OCI-LY1 (cell line): ENCODE results near the gene TNRC6C.

Experiments used
- H2AFZ ChIP-seq: fragments of 200-600 bp; sonication (generic), shearing (Covaris generic); 2 replicates; pipeline ENCODE4 v1.6.0; 2014; ENCODE audit warnings: antibody characterized with exemption, mild to moderate bottlenecking, low read length
- H3F3A ChIP-seq: fragments of 200-600 bp; sonication (generic), shearing (Covaris generic); 2 replicates; pipeline ENCODE4 v1.6.0; 2014; ENCODE audit warnings: mild to moderate bottlenecking, antibody characterized with exemption, low read length, moderate library complexity; ENCODE audit not compliant: insufficient read depth
- H3K27ac ChIP-seq: fragments of 200-600 bp; sonication (generic); 2 replicates; pipeline ENCODE4 v1.5.1; 2014; ENCODE audit warnings: low read length, mixed run types, mild to moderate bottlenecking, low read depth; ENCODE audit not compliant: poor library complexity, severe bottlenecking
- H3K27me3 ChIP-seq: fragments of 200-600 bp; sonication (generic); 2 replicates; pipeline ENCODE4 v1.6.0; 2014; ENCODE audit warnings: antibody characterized with exemption, mild to moderate bottlenecking, low read length, moderate library complexity; ENCODE audit not compliant: insufficient read depth
- H3K36me3 ChIP-seq: fragments of 200-600 bp; sonication (generic); 2 replicates; pipeline ENCODE4 v1.6.1; 2014; ENCODE audit warnings: mild to moderate bottlenecking, antibody characterized with exemption, low read length, moderate library complexity, mixed read lengths; ENCODE audit not compliant: insufficient read depth
- H3K4me1 ChIP-seq: fragments of 200-600 bp; sonication (generic); 2 replicates; pipeline ENCODE4 v1.5.1; 2014; ENCODE audit warnings: mild to moderate bottlenecking, low read length, moderate library complexity; ENCODE audit not compliant: insufficient read depth, severe bottlenecking
- H3K4me2 ChIP-seq: fragments of 200-600 bp; sonication (generic), shearing (Covaris generic); 2 replicates; pipeline ENCODE4 v1.6.1; 2014; ENCODE audit warnings: low read length
- H3K4me3 ChIP-seq: fragments of 200-600 bp; sonication (generic); 2 replicates; pipeline ENCODE4 v1.5.1; 2014; ENCODE audit warnings: low read length, low read depth, mild to moderate bottlenecking, mixed read lengths; ENCODE audit not compliant: poor library complexity, severe bottlenecking
- H3K79me2 ChIP-seq: fragments of 200-600 bp; shearing (Covaris generic); 2 replicates; pipeline ENCODE4 v1.6.1; 2016; ENCODE audit warnings: mixed run types, low read length, mixed read lengths; ENCODE audit not compliant: insufficient read depth
- H3K9ac ChIP-seq: fragments of 200-600 bp; sonication (generic), shearing (Covaris generic); 2 replicates; pipeline ENCODE4 v1.6.1; 2014; ENCODE audit warnings: mild to moderate bottlenecking, low read length, mixed read lengths
- H3K9me2 ChIP-seq: fragments of 200-600 bp; sonication (generic), shearing (Covaris generic); 2 replicates; pipeline ENCODE4 v1.6.1; 2014; ENCODE audit warnings: low read depth, mild to moderate bottlenecking, low read length, mixed read lengths
- H3K9me3 ChIP-seq: fragments of 200-600 bp; shearing (Covaris generic); 2 replicates; pipeline ENCODE4 v1.6.1; 2014; ENCODE audit warnings: low read length, mixed read lengths
- H4K20me1 ChIP-seq: fragments of 200-600 bp; sonication (generic), shearing (Covaris generic); 2 replicates; pipeline ENCODE4 v1.6.0; 2016; ENCODE audit warnings: mild to moderate bottlenecking, low read length; ENCODE audit not compliant: insufficient read depth
- EZH2 ChIP-seq: fragments of 200-600 bp; sonication (generic), shearing (Covaris generic); IDR thresholded peaks from 2 replicates; pipeline ENCODE4 v1.8.0; 2017; ENCODE audit warnings: borderline replicate concordance, mixed run types, mild to moderate bottlenecking, antibody characterized with exemption, low read length, moderate library complexity, mixed read lengths
- TF ChIP-seq, protein P1 (sequence below): fragments of 200-600 bp; sonication (generic), shearing (Covaris generic); IDR thresholded peaks from 2 replicates; pipeline ENCODE4 v1.5.1; 2017; ENCODE audit warnings: mild to moderate bottlenecking, antibody characterized with exemption, low read length, moderate library complexity, mixed read lengths

Gene TNRC6C

DNA sequence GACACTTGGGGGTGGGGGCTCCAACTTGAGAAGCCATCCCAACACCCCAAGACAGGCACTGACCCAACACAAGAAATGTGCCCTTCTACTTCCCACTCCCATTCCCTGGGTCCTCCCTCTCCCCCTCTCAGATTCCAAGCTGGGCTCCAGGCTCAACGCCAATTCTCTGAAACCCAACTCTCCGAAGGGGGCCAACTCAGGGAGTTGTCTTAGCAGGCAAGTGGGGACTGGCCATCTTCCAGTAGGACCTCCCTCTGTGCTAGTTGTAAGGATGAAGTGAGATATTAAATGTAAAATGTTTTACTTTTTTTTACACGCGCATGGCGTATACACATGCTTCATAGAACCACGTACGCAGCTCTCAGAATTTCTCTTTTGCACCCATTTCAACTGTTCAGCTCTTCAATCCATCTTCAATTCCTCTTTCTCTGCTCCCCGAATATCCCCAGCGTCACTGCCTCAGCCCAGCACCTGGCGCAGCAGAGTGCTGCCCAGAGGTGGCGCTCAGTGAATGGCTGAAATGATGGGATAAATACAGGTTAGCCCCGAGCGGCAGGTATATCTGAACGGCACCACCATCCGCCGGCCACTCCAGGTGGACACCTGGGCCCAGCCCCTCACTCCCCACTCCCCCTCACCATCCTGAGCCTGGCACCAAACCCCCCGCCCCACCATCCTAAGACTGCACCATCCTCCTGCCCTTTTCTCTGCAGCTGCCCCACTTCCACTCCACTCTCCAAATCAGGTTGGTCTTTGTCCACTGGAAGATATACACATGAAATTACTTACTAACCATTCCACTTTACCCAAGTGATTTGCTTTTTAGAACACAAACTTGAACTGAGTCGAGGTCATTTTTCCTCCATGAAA, 43.9 kb upstream of the TNRC6C start:
- no peak overlapping the region for H3K27ac ChIP-seq
- no peaks in the 10 kb centered on the region for H4K20me1 ChIP-seq
- no peak overlapping the region for H3K9ac ChIP-seq
- H3K9me3 ChIP-seq: no peaks in the 10 kb centered on the region
- H3K27me3 ChIP-seq: 0 out of 2 replicates have a peak, but pooled peaks cover 7% of the 10 kb centered on the region
- TF ChIP-seq, protein P1, sequence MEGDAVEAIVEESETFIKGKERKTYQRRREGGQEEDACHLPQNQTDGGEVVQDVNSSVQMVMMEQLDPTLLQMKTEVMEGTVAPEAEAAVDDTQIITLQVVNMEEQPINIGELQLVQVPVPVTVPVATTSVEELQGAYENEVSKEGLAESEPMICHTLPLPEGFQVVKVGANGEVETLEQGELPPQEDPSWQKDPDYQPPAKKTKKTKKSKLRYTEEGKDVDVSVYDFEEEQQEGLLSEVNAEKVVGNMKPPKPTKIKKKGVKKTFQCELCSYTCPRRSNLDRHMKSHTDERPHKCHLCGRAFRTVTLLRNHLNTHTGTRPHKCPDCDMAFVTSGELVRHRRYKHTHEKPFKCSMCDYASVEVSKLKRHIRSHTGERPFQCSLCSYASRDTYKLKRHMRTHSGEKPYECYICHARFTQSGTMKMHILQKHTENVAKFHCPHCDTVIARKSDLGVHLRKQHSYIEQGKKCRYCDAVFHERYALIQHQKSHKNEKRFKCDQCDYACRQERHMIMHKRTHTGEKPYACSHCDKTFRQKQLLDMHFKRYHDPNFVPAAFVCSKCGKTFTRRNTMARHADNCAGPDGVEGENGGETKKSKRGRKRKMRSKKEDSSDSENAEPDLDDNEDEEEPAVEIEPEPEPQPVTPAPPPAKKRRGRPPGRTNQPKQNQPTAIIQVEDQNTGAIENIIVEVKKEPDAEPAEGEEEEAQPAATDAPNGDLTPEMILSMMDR: peak; percentile 36; the same call in 1 of the 2 replicates
- no peak for TF ChIP-seq EZH2
- H3K9me2 ChIP-seq: no peaks in the 10 kb centered on the region
- no peak overlapping the region for H3K4me2 ChIP-seq
- H3K79me2 ChIP-seq: no peaks in the 10 kb centered on the region
- no peaks in the 10 kb centered on the region for H3F3A ChIP-seq
- no peaks in the 10 kb centered on the region for H3K36me3 ChIP-seq
- no peaks in the 10 kb centered on the region for H3K4me1 ChIP-seq
- no peak overlapping the region for H2AFZ ChIP-seq
- H3K4me3 ChIP-seq: no peak overlapping the region

DNA sequence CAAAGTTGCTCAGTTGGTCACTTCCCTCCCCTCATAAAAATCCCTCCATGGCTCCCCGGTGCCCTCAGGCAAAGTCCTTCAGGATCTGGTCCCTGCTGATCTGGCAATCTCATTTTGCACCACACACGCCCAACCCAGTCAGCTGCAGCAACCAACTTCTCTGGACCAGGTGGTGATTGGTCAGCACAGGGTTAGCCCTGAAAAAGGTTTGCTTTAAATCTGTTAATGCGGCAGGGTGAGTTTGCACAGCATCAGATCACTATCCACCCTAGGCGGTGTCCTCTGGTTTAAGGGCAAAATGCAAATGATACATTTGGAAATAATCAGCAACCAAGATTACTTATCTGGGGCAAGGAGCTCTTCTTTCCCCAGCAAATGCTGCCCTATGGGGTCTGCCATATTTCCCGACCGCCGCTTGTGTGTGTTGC, 42.9 kb upstream of the TNRC6C start:
- Histone ChIP-seq H3K4me1 (no peaks in the 10 kb centered on the region), H2AFZ (no peak overlapping the region), H3K79me2 (no peaks in the 10 kb centered on the region), H4K20me1 (no peaks in the 10 kb centered on the region), H3K9ac (no peak overlapping the region), H3K4me3 (no peak overlapping the region), H3K27me3 (0 out of 2 replicates have a peak, but pooled peaks cover 13% of the 10 kb centered on the region), H3K9me3 (no peaks in the 10 kb centered on the region), H3K9me2 (no peaks in the 10 kb centered on the region), H3F3A (no peaks in the 10 kb centered on the region), H3K36me3 (no peaks in the 10 kb centered on the region), H3K27ac (no peak overlapping the region), H3K4me2 (no peak overlapping the region)
- TF ChIP-seq, protein P1: no peak
- TF ChIP-seq EZH2: no peak

DNA sequence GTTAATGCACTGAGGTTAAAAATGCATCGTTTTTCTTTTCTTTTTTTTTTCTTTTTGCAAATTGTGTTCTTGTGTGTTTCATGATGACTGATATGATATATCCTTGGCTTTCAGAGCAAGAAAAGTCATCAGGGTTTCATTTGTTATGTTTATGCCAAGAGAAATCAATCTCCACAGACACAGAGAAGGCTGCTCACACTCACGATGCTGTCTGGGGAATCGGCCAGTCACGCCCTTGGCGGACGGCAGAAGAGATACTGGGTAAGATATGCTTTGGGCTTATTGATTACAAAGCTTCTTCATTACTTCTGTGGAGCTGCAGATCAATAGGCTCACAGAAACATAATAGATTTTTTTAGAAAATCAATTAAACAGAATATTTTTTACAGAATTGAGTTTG, 42.2 kb upstream of the TNRC6C start:
- no peaks in the 10 kb centered on the region for H3K36me3 ChIP-seq
- H4K20me1 ChIP-seq: no peaks in the 10 kb centered on the region
- no peak overlapping the region for H3K9ac ChIP-seq
- no peaks in the 10 kb centered on the region for H3K79me2 ChIP-seq
- no peaks in the 10 kb centered on the region for H3K9me2 ChIP-seq
- H2AFZ ChIP-seq: no peak overlapping the region
- no peak for TF ChIP-seq EZH2
- TF ChIP-seq, protein P1: no peak
- 0 out of 2 replicates have a peak, but pooled peaks cover 13% of the 10 kb centered on the region for H3K27me3 ChIP-seq
- H3K27ac ChIP-seq: no peak overlapping the region
- no peak overlapping the region for H3K4me3 ChIP-seq
- H3K4me2 ChIP-seq: no peak overlapping the region
- no peaks in the 10 kb centered on the region for H3K4me1 ChIP-seq
- H3F3A ChIP-seq: no peaks in the 10 kb centered on the region
- H3K9me3 ChIP-seq: no peaks in the 10 kb centered on the region
